SK-N-SH (cell line): ENCODE data around the gene BABAM1. TPM values are rescaled to one million over a fixed set of nuclear protein-coding genes. Genes with fewer than 3 reads are reported as not detected.

ENCODE experiments used
- CTCF ChIA-PET: fragments of 300-600, 350-600 bp; formaldehyde crosslinking; extraction: SDS; loops from one replicate; lab custom pipeline; 2021; lab: Yijun Ruan, JAX
- POLR2A ChIA-PET: fragments of 350-600 bp; sonication (Branson Sonifier 250); formaldehyde crosslinking; extraction: SDS; loops from one replicate; lab custom pipeline; 2020; ENCODE audit warnings: antibody characterized with exemption, inconsistent platforms; lab: Yijun Ruan, JAX
- DNase-seq: peaks from one replicate; pipeline ENCODE4 v3.0.0; 2012
- H2AFZ ChIP-seq: fragments of 200-600 bp; sonication (generic); 2 replicates; pipeline ENCODE4 v1.8.1; 2016; ENCODE audit warnings: antibody characterized with exemption, mild to moderate bottlenecking, low read depth
- H3F3A ChIP-seq: fragments of 200-600 bp; sonication (generic); replicated peaks from 2 replicates; pipeline ENCODE3; 2016; ENCODE audit warnings: antibody characterized with exemption, mild to moderate bottlenecking; ENCODE audit not compliant: insufficient read depth
- H3K27ac ChIP-seq, 2 experiments: fragments of 200-500 bp in 1 of 2; fragments of 200-600 bp in 1 of 2; sonication (Bioruptor generic) in 1 of 2; sonication (generic), shearing (Covaris generic) in 1 of 2; 2 replicates each; pipeline versions ENCODE4 v1.5.1 to v1.6.1; 2014 to 2016; ENCODE audit warnings: low read depth in 2 of 2, inconsistent platforms in 1 of 2, low read length in 1 of 2, mild to moderate bottlenecking in 1 of 2, mixed read lengths in 1 of 2
- H3K27me3 ChIP-seq: fragments of 200-600 bp; sonication (generic), shearing (Covaris generic); 2 replicates; pipeline ENCODE4 v1.6.1; 2016; ENCODE audit warnings: mixed run types; ENCODE audit not compliant: insufficient read depth
- H3K36me3 ChIP-seq, 2 experiments: fragments of 200-500 bp in 1 of 2; fragments of 200-600 bp in 1 of 2; sonication (Bioruptor generic) in 1 of 2; sonication (generic) in 1 of 2; replicated peaks in 1 of 2; 2 replicates each; pipeline versions ENCODE3 to v1.5.1; 2014 to 2016; ENCODE audit warnings: low read length in 1 of 2, mild to moderate bottlenecking in 1 of 2; ENCODE audit not compliant: insufficient read depth in 2 of 2, control insufficient read depth in 1 of 2
- H3K4me1 ChIP-seq, 2 experiments: fragments of 200-500 bp in 1 of 2; fragments of 200-600 bp in 1 of 2; sonication (Bioruptor generic) in 1 of 2; sonication (generic), shearing (Covaris generic) in 1 of 2; 2 replicates each; pipeline versions ENCODE4 v1.5.1 to v1.6.1; 2014 to 2016; ENCODE audit warnings: low read depth in 1 of 2, low read length in 1 of 2, mixed run types in 1 of 2; ENCODE audit not compliant: insufficient read depth in 2 of 2, control insufficient read depth in 1 of 2
- H3K4me2 ChIP-seq: fragments of 200-600 bp; sonication (generic), shearing (Covaris generic); 2 replicates; pipeline ENCODE4 v1.6.1; 2017; ENCODE audit warnings: mixed run types
- H3K4me3 ChIP-seq, 2 experiments: fragments of 200-500 bp in 1 of 2; fragments of 200-600 bp in 1 of 2; sonication (Bioruptor generic) in 1 of 2; sonication (generic), shearing (Covaris generic) in 1 of 2; 2 replicates each; pipeline versions ENCODE4 v1.5.1 to v1.8.1; 2014 to 2016; ENCODE audit warnings: low read depth in 2 of 2, inconsistent platforms in 1 of 2, low read length in 1 of 2, mild to moderate bottlenecking in 1 of 2, mixed read lengths in 1 of 2, moderate library complexity in 1 of 2
- H3K79me2 ChIP-seq: fragments of 200-600 bp; sonication (generic); 2 replicates; pipeline ENCODE4 v1.8.1; 2017; ENCODE audit warnings: mild to moderate bottlenecking; ENCODE audit not compliant: insufficient read depth
- H3K9ac ChIP-seq: fragments of 200-600 bp; sonication (generic); 2 replicates; pipeline ENCODE4 v1.6.1; 2017; ENCODE audit warnings: mixed run types
- H3K9me2 ChIP-seq: fragments of 200-600 bp; sonication (generic); 2 replicates; pipeline ENCODE4 v1.6.1; 2017; ENCODE audit warnings: mixed run types
- H3K9me3 ChIP-seq: fragments of 200-600 bp; sonication (generic); 2 replicates; pipeline ENCODE4 v1.6.1; 2017; ENCODE audit warnings: mixed run types, mild to moderate bottlenecking, moderate library complexity
- H4K20me1 ChIP-seq: fragments of 200-600 bp; sonication (generic); 2 replicates; pipeline ENCODE4 v1.6.1; 2017; ENCODE audit warnings: mild to moderate bottlenecking, mixed run types; ENCODE audit not compliant: insufficient read depth
- EP300 ChIP-seq, 2 experiments: IDR thresholded peaks; 2 replicates each; pipeline versions ENCODE4 v1.4.0 to v1.6.1; 2012; ENCODE audit warnings: borderline replicate concordance in 1 of 2, low read depth in 1 of 2, low read length in 1 of 2
- GABPA ChIP-seq: IDR thresholded peaks from 2 replicates; pipeline ENCODE4 v1.4.0; 2012; ENCODE audit warnings: low read depth, mild to moderate bottlenecking
- JUND ChIP-seq: IDR thresholded peaks from 2 replicates; pipeline ENCODE4 v1.4.0; 2012
- MXI1 ChIP-seq: IDR thresholded peaks from 2 replicates; pipeline ENCODE4 v1.6.1; 2012; ENCODE audit warnings: mild to moderate bottlenecking, low read depth, low read length, improper control_type of control experiment
- NFIC ChIP-seq: IDR thresholded peaks from 2 replicates; pipeline ENCODE4 v1.4.0; 2012; ENCODE audit warnings: borderline replicate concordance
- NRF1 ChIP-seq: IDR thresholded peaks from 2 replicates; pipeline ENCODE4 v1.6.1; 2012; ENCODE audit warnings: low read depth, mild to moderate bottlenecking, low read length
- POLR2AphosphoS5 ChIP-seq: IDR thresholded peaks from 2 replicates; pipeline ENCODE4 v1.6.1; 2012; ENCODE audit warnings: low read depth, low read length
- SIN3A ChIP-seq: IDR thresholded peaks from 2 replicates; pipeline ENCODE4 v1.6.1; 2012; ENCODE audit warnings: low read depth, mild to moderate bottlenecking, low read length, moderate library complexity, borderline replicate concordance
- SMC3 ChIP-seq: IDR thresholded peaks from 2 replicates; pipeline ENCODE4 v1.6.1; 2012; ENCODE audit warnings: low read depth, low read length, improper control_type of control experiment
- YY1 ChIP-seq: IDR thresholded peaks from 2 replicates; pipeline ENCODE4 v1.4.0; 2012; ENCODE audit warnings: low read depth, mild to moderate bottlenecking
- WGBS: methylation state at CpG from one replicate; pipeline ENCODE4 v1.1.6; 2017; ENCODE audit warnings: low lambda C conversion rate; 5-methylcytosine and 5-hydroxymethylcytosine counted together
- polyA plus RNA-seq, 3 experiments: library from polyadenylated mRNA; depleted of rRNA; stranded (reverse); fragments of >200 nt; gene quantifications; 2 replicates each; pipeline ENCODE4 v1.2.3, GENCODE V29; 2012
- TF ChIP-seq, protein P1 (sequence below): IDR thresholded peaks from 2 replicates; pipeline ENCODE4; 2012
- TF ChIP-seq, protein P2 (sequence below): fragments of 150-350 bp; IDR thresholded peaks from 2 replicates; pipeline ENCODE4 v1.6.1; 2017; ENCODE audit warnings: antibody characterized with exemption, low read length, low read depth, borderline replicate concordance
- TF ChIP-seq, protein P3 (sequence below): fragments of 150-350 bp; IDR thresholded peaks from 2 replicates; pipeline ENCODE4 v1.6.1; 2016; ENCODE audit warnings: mild to moderate bottlenecking, low read depth, low read length
- TF ChIP-seq, protein P4 (sequence below): IDR thresholded peaks from 2 replicates; pipeline ENCODE4 v1.4.0; 2012; ENCODE audit warnings: low read depth, borderline replicate concordance

The BABAM1 gene
- polyA plus RNA-seq, 1 of the 3 experiments (the other 2 are of a cell fraction): 192 TPM

DNA sequence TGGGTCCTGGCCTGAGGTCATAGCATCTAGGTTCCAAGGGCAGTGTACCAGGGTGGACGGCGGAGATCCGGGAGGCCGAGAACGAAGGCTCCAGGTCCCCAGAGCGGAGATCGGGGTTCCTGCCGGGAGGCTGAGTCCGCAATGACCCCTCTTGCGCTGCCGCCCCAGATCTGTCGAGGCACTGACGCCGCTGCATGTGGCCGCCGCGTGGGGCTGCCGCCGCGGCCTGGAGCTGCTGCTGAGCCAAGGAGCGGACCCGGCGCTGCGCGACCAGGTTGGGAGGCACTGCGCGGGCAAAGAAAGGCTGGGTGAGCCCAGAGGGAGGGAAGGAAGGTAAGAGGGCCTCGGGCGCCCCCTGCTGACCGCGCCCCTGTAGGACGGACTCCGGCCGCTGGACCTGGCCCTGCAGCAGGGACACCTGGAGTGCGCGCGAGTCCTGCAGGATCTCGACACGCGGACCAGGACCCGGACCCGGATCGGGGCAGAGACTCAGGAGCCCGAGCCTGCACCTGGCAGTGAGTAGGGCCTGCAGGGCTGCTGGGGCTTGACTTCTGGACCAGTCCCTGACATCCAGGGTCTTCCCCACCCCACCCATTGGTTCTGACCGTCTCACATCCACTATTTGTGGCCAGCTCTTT lies 15.4 kb downstream of the BABAM1 start (continued):
- TF ChIP-seq SMC3 (peak; percentile 88), YY1 (no peak), NFIC (no peak), JUND (no peak), POLR2AphosphoS5 (no peak)
- TF ChIP-seq, protein P1, sequence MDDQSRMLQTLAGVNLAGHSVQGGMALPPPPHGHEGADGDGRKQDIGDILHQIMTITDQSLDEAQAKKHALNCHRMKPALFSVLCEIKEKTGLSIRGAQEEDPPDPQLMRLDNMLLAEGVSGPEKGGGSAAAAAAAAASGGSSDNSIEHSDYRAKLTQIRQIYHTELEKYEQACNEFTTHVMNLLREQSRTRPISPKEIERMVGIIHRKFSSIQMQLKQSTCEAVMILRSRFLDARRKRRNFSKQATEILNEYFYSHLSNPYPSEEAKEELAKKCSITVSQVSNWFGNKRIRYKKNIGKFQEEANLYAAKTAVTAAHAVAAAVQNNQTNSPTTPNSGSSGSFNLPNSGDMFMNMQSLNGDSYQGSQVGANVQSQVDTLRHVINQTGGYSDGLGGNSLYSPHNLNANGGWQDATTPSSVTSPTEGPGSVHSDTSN: no peak
- TF ChIP-seq, protein P2, sequence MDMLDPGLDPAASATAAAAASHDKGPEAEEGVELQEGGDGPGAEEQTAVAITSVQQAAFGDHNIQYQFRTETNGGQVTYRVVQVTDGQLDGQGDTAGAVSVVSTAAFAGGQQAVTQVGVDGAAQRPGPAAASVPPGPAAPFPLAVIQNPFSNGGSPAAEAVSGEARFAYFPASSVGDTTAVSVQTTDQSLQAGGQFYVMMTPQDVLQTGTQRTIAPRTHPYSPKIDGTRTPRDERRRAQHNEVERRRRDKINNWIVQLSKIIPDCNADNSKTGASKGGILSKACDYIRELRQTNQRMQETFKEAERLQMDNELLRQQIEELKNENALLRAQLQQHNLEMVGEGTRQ: no peak
- TF ChIP-seq, protein P3, sequence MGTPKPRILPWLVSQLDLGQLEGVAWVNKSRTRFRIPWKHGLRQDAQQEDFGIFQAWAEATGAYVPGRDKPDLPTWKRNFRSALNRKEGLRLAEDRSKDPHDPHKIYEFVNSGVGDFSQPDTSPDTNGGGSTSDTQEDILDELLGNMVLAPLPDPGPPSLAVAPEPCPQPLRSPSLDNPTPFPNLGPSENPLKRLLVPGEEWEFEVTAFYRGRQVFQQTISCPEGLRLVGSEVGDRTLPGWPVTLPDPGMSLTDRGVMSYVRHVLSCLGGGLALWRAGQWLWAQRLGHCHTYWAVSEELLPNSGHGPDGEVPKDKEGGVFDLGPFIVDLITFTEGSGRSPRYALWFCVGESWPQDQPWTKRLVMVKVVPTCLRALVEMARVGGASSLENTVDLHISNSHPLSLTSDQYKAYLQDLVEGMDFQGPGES: no peak
- TF ChIP-seq, all 33 proteins: peak for 10

DNA sequence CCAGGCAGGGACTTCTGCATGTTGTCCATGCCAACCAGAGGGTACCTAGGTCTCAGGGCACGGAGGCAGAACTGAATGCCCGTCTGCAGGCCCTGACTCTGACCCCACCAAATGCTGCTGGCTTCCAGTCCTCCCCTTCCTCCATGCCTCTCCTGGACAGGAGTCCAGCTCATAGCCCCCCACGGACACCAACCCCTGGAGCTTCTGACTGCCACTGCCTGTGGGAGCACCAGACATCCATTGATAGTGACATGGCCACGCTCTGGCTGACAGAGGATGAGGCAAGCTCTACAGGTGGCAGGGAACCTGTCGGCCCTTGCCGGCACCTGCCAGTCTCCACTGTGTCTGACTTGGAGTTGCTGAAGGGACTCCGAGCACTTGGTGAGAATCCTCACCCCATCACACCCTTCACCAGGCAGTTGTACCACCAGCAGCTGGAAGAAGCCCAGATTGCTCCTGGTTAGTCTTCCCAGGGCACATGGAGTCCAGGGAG lies 16.3 kb downstream of the BABAM1 start:
- POLR2A ChIA-PET: interaction anchor here (0.6 to 1.2 kb wide), 2 partner anchors 397 to 624 kb away, joined by 3 to 4 read pairs; partner anchors contain the start of gene SMIM7

More for the DNA sequence above, 16.3 kb downstream of the BABAM1 start:
- H4K20me1 ChIP-seq: no peaks in the 10 kb centered on the region
- WGBS: 79% methylated on average over 2 of the region's 7 CpGs
- DNase-seq: no peak
- TF ChIP-seq SIN3A (no peak), GABPA (no peak), MXI1 (no peak), EP300 (IDR thresholded peaks at IDR 0.05; ENCODE audit: borderline replicate concordance in 1 of 2, low read depth in 1 of 2, low read length in 1 of 2) (no peak), POLR2AphosphoS5 (no peak), NRF1 (no peak)
- TF ChIP-seq, protein P4, sequence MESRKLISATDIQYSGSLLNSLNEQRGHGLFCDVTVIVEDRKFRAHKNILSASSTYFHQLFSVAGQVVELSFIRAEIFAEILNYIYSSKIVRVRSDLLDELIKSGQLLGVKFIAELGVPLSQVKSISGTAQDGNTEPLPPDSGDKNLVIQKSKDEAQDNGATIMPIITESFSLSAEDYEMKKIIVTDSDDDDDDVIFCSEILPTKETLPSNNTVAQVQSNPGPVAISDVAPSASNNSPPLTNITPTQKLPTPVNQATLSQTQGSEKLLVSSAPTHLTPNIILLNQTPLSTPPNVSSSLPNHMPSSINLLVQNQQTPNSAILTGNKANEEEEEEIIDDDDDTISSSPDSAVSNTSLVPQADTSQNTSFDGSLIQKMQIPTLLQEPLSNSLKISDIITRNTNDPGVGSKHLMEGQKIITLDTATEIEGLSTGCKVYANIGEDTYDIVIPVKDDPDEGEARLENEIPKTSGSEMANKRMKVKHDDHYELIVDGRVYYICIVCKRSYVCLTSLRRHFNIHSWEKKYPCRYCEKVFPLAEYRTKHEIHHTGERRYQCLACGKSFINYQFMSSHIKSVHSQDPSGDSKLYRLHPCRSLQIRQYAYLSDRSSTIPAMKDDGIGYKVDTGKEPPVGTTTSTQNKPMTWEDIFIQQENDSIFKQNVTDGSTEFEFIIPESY: no peak
- TF ChIP-seq, protein P3: no peak
- no peak overlapping the region for H3K9ac ChIP-seq
- no peaks in the 10 kb centered on the region for H3K79me2 ChIP-seq
- H3K4me1 ChIP-seq: peaks cover 0 to 2% of the 10 kb centered on the region in 2 experiments; a peak in 1 of 4 replicates
- no peak overlapping the region for H2AFZ ChIP-seq
- no peak overlapping the region for H3K27ac ChIP-seq
- no peak overlapping the region for H3K4me2 ChIP-seq
- no peaks in the 10 kb centered on the region for H3K9me2 ChIP-seq
- no peaks in the 10 kb centered on the region for H3K9me3 ChIP-seq
- H3F3A ChIP-seq: peaks cover 19% of the 10 kb centered on the region
- H3K4me3 ChIP-seq: no peak overlapping the region
- CTCF ChIA-PET: interaction anchor here (0.6 to 4.6 kb wide), 21 partner anchors 9 to 214 kb away, joined by 3 to 35 read pairs (median 5); partner anchors contain the start of genes DDA1, MRPL34, USE1 and USHBP1
- H3K27me3 ChIP-seq: no peaks in the 10 kb centered on the region
- no peaks in the 10 kb centered on the region for H3K36me3 ChIP-seq
